ENCODE measurements around the gene CDKL5.

GRCh38 chrX:18491587-18492340 lies 66.4 kb downstream of the CDKL5 start:
- TF ChIP-seq CTCF (IDR thresholded peaks at IDR 0.05) (no peak), POLR2A (IDR thresholded peaks at IDR 0.05) (no peak)
